ENCODE data around the gene GUF1.

DNA sequence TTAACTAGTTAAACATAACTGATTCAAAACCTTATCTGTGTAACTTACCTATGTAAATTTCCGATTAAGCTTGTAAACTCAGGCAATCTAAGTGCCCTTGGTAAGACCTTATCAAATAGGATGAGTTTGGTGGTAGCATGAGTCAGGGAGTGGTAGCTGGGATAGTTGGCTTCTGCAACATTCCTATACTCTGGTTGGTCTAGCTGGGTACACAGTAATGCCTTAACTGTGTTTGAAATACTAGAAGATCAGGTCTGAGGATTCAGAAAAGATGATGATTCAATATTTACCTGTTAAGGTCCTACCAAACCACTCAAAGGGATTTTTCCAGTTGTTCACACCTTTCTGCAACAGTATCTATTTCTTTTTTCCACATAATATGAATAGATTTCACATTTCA, 32.1 kb upstream of the GUF1 start:
- TF ChIP-seq POLR2A (IDR thresholded peaks at IDR 0.05): no peak
- TF ChIP-seq, protein P1, sequence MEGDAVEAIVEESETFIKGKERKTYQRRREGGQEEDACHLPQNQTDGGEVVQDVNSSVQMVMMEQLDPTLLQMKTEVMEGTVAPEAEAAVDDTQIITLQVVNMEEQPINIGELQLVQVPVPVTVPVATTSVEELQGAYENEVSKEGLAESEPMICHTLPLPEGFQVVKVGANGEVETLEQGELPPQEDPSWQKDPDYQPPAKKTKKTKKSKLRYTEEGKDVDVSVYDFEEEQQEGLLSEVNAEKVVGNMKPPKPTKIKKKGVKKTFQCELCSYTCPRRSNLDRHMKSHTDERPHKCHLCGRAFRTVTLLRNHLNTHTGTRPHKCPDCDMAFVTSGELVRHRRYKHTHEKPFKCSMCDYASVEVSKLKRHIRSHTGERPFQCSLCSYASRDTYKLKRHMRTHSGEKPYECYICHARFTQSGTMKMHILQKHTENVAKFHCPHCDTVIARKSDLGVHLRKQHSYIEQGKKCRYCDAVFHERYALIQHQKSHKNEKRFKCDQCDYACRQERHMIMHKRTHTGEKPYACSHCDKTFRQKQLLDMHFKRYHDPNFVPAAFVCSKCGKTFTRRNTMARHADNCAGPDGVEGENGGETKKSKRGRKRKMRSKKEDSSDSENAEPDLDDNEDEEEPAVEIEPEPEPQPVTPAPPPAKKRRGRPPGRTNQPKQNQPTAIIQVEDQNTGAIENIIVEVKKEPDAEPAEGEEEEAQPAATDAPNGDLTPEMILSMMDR (IDR thresholded peaks at IDR 0.05): no peak

Measured in adrenal gland (tissue), 5 donors.